IMR-90 (cell line): ENCODE results near the gene PTPRQ.

ENCODE experiments used
- BHLHE40 ChIP-seq: fragments of 150-350 bp; IDR thresholded peaks from 2 replicates; pipeline ENCODE4 v1.6.1; 2016; ENCODE audit warnings: mild to moderate bottlenecking, low read depth, low read length
- CEBPB ChIP-seq: IDR thresholded peaks from 2 replicates; pipeline ENCODE4 v1.6.1; 2012; ENCODE audit warnings: low read depth, low read length, improper control_type of control experiment
- POLR2A ChIP-seq: IDR thresholded peaks from 2 replicates; pipeline ENCODE4 v1.6.1; 2012; ENCODE audit warnings: mild to moderate bottlenecking, low read depth, low read length
- RAD21 ChIP-seq: IDR thresholded peaks from 2 replicates; pipeline ENCODE4 v1.6.1; 2012; ENCODE audit warnings: low read length, improper control_type of control experiment
- TF ChIP-seq, protein P1 (sequence below): conservative IDR thresholded peaks from 2 replicates; pipeline ENCODE4 v1.5.1; 2012; ENCODE audit warnings: mild to moderate bottlenecking, low read depth, low read length, improper control_type of control experiment
- TF ChIP-seq, protein P2 (sequence below): fragments of 150-350 bp; IDR thresholded peaks from 2 replicates; pipeline ENCODE4 v1.6.1; 2017; ENCODE audit warnings: mild to moderate bottlenecking, antibody characterized with exemption, low read length, low read depth
- TF ChIP-seq, protein P3 (sequence below): fragments of 150-350 bp; IDR thresholded peaks from 2 replicates; pipeline ENCODE4 v1.6.1; 2016; ENCODE audit warnings: low read depth, mild to moderate bottlenecking, low read length, moderate library complexity, borderline replicate concordance

DNA sequence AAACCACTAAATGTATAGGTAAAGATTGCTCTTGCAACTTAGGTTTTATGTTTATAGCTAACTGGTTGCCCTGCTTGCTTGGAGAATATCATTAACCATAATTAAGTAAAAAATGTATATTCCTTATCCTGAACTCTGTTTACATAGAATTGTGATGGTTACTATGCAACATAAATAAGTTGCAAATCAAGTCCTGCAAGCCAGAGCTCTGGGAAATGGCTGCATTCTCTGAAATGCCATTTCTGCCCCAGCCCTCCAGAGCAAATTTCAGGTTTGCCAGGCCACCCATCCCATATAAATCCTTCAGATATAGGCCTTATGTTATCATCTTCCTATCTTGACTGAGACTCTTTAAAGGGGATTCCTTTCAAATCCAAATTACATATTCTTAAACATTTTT is 145.0 kb downstream of the PTPRQ start:
- TF ChIP-seq, protein P1, sequence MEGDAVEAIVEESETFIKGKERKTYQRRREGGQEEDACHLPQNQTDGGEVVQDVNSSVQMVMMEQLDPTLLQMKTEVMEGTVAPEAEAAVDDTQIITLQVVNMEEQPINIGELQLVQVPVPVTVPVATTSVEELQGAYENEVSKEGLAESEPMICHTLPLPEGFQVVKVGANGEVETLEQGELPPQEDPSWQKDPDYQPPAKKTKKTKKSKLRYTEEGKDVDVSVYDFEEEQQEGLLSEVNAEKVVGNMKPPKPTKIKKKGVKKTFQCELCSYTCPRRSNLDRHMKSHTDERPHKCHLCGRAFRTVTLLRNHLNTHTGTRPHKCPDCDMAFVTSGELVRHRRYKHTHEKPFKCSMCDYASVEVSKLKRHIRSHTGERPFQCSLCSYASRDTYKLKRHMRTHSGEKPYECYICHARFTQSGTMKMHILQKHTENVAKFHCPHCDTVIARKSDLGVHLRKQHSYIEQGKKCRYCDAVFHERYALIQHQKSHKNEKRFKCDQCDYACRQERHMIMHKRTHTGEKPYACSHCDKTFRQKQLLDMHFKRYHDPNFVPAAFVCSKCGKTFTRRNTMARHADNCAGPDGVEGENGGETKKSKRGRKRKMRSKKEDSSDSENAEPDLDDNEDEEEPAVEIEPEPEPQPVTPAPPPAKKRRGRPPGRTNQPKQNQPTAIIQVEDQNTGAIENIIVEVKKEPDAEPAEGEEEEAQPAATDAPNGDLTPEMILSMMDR = no peak
- TF ChIP-seq RAD21 = no peak
- no peak for TF ChIP-seq POLR2A
- TF ChIP-seq, protein P2, sequence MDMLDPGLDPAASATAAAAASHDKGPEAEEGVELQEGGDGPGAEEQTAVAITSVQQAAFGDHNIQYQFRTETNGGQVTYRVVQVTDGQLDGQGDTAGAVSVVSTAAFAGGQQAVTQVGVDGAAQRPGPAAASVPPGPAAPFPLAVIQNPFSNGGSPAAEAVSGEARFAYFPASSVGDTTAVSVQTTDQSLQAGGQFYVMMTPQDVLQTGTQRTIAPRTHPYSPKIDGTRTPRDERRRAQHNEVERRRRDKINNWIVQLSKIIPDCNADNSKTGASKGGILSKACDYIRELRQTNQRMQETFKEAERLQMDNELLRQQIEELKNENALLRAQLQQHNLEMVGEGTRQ = no peak
- TF ChIP-seq, protein P3, sequence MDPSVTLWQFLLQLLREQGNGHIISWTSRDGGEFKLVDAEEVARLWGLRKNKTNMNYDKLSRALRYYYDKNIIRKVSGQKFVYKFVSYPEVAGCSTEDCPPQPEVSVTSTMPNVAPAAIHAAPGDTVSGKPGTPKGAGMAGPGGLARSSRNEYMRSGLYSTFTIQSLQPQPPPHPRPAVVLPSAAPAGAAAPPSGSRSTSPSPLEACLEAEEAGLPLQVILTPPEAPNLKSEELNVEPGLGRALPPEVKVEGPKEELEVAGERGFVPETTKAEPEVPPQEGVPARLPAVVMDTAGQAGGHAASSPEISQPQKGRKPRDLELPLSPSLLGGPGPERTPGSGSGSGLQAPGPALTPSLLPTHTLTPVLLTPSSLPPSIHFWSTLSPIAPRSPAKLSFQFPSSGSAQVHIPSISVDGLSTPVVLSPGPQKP = no peak
- TF ChIP-seq CEBPB = no peak
- no peak for TF ChIP-seq BHLHE40
